GM12865 (cell line): Measurements from ENCODE around the gene RHPN2.
"Not testable (repeated sequence)": the region's sequence is repeated elsewhere in the genome, so short reads cannot be mapped to it uniquely, and the experiment has no call there.

Source experiments
- DNase-seq: peaks from one replicate; pipeline ENCODE4 v3.0.0; 2010; ENCODE audit warnings: low read depth
- H3K4me3 ChIP-seq: 2 replicates; pipeline ENCODE4 v1.5.1; 2011; ENCODE audit warnings: mild to moderate bottlenecking, low read depth, low read length, control low read depth
- CTCF ChIP-seq: IDR thresholded peaks from 2 replicates; pipeline ENCODE4 v1.5.1; 2011; ENCODE audit warnings: low read length, control low read depth, low read depth, inconsistent platforms; ENCODE audit not compliant: insufficient read depth; ENCODE audit errors: missing control alignments

Gene RHPN2

GRCh38 chr19:33040994-33041827, 23.5 kb downstream of the RHPN2 start:
- no peak overlapping the region for H3K4me3 ChIP-seq
- DNase-seq: no peak
- TF ChIP-seq CTCF: no peak

- H3K4me3 ChIP-seq: no peak overlapping the region
- no peak for DNase-seq
- TF ChIP-seq CTCF: no peak
Measured at GRCh38 chr19:33039815-33040214, 24.9 kb downstream of the RHPN2 start.

DNA sequence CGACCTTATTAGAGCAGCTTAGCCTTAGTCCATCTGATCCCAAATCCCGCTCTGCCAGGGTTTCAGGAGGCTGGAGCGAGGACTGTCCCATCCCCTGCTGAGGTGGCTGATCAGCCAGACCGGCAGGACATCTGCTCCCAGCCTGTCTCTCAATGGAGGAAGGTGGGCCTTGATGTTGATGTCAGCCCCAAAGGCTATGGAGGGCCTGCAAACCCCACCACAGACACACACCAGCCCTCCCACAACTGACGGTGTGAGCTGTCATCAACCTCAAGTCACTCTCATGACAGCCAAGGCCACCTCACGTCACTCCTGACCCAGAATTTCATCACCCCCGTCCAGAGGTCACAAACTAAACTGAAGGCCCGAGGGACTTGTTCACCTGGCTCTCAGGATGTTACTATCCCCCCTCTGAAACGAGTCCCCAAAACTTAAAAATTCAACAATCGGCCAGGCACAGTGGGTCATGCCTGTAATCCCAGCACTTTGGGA, 25.5 kb downstream of the RHPN2 start:
- no peak for TF ChIP-seq CTCF
- no peak overlapping the region for H3K4me3 ChIP-seq
- DNase-seq: no peak

DNA sequence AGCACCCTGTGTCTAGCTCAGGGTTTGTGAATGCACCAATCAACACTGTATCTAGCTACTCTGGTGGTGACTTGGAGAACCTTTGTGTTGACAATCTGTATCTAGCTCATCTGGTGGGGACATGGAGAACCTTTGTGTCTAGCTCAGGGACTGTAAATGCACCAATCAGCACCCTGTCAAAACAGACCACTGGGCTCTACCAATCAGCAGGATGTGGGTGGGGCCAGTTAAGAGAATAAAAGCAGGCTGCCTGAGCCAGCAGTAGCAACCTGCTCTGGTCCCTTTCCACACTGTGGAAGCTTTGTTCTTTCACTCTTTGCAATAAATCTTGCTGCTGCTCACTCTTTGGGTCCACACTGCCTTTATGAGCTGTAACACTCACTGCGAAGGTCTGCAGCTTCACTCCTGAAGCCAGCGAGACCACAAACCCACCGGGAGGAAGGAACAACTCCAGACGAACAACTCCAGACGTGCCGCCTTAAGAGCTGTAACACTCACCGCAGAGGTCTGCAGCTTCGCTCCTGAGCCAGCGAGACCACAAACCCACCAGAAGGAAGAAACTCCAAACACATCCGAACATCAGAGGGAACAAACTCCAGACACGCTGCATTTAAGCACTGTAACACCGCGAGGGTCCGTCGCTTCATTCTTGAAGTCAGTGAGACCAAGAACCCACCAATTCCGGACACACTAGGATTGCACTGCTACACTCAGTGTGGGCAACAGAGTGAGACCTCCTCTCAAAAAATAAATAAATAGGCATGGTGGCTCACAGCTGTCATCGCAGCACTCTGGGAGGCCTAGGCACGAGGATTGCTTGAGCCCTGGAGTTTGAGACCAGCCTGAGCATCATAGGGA, 27.3 kb downstream of the RHPN2 start:
- not testable (repeated sequence) for H3K4me3 ChIP-seq, DNase-seq

GRCh38 chr19:33036370-33037167, 28.1 kb downstream of the RHPN2 start:
- H3K4me3 ChIP-seq, DNase-seq: not testable (repeated sequence)

DNA sequence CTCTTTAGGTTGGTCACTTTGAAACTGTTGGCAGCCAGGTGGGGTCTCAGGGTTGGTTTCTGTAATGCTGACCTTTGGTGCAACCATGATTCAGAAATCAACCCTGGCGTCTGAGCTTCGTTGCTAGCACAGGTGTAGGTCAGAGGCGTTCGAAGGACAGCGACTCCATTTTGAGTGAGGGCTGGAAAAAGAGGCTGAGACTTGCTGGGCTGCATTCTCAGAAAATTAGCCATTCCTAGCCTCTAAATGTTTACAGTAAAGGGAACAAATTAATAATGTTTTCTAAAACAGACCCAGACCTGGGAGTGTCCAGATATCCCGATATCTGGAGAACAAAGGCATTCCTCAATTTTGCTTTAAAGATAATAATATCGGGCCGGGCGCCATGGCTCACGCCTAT, 29.2 kb downstream of the RHPN2 start:
- no peak for DNase-seq
- no peak for TF ChIP-seq CTCF
- no peak overlapping the region for H3K4me3 ChIP-seq

DNA sequence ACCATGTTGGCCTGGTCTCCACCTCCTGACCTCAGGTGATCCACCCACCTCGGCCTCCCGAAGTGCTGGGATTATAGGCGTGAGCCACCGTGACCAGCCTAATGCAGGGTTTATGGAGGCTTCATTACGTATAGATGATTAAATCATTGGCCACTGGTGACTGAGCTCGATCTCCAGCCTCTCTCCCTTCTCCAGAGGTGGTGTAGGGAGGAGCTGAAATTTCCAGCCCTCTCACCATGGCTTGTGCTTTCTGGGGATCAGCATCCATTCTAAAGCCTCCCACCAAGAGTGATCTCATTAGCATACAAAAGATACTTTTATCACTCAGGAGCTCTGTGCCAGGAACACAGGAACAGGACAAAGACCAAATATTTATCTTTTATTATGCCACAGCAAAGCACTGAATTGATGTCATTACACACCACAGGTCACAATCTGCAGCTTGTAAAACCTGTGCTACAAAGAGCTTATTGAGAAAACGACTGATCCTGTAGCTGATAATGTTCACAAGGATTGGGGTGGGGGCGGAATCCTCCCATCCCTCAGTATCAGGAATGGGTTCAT, 32.4 kb downstream of the RHPN2 start:
- no peak for DNase-seq
- H3K4me3 ChIP-seq: no peak overlapping the region
- TF ChIP-seq CTCF: no peak
